ENCODE data around the gene SNCA. TPM values are rescaled to one million over a fixed set of nuclear protein-coding genes. Genes with fewer than 3 reads are reported as not detected.

The SNCA gene
- total RNA-seq, 2 experiments from 2014 or later, result 11.6 to 12.2 TPM

- Mint-ChIP-seq H3K36me3 (ENCODE audit: low read depth) (no peaks in the 10 kb centered on the region), H3K4me3 (no peak overlapping the region), H3K27ac (no peak overlapping the region), H3K9me3 (no peaks in the 10 kb centered on the region), H3K4me1 (no peaks in the 10 kb centered on the region), H3K27me3 (peaks cover 2% of the 10 kb centered on the region)
- ChIA-PET CTCF (interaction anchor here (1.3 kb wide), 1 partner anchor 533 kb away, joined by 3 read pairs; no protein-coding TSS in a partner anchor), POLR2A (no interaction called here)
- no peak for DNase-seq
Observed at GRCh38 chr4:89759426-89759825, 77.5 kb downstream of the SNCA start.

GRCh38 chr4:89757154-89757719, 79.7 kb downstream of the SNCA start:
- CTCF ChIA-PET, result no interaction called here
- no peak for DNase-seq
- no peak overlapping the region for H3K4me3 Mint-ChIP-seq
- POLR2A ChIA-PET, result no interaction called here
- no peaks in the 10 kb centered on the region for H3K36me3 Mint-ChIP-seq (ENCODE audit: low read depth)
- no peak overlapping the region for H3K27ac Mint-ChIP-seq
- no peaks in the 10 kb centered on the region for H3K4me1 Mint-ChIP-seq
- no peaks in the 10 kb centered on the region for H3K9me3 Mint-ChIP-seq
- H3K27me3 Mint-ChIP-seq, result peaks cover 2% of the 10 kb centered on the region

GRCh38 chr4:89755220-89755619, 81.7 kb downstream of the SNCA start:
- no peak for DNase-seq
- ChIA-PET POLR2A (no interaction called here), CTCF (no interaction called here)
- Mint-ChIP-seq H3K27me3 (peaks cover 6% of the 10 kb centered on the region), H3K4me1 (no peaks in the 10 kb centered on the region), H3K4me3 (no peak overlapping the region), H3K36me3 (ENCODE audit: low read depth) (no peaks in the 10 kb centered on the region), H3K9me3 (no peaks in the 10 kb centered on the region), H3K27ac (no peak overlapping the region)

GRCh38 chr4:89754531-89754930, 82.4 kb downstream of the SNCA start:
- no peak overlapping the region for H3K27ac Mint-ChIP-seq
- H3K27me3 Mint-ChIP-seq, result peaks cover 4% of the 10 kb centered on the region
- H3K4me1 Mint-ChIP-seq, result no peaks in the 10 kb centered on the region
- no peaks in the 10 kb centered on the region for H3K36me3 Mint-ChIP-seq (ENCODE audit: low read depth)
- CTCF ChIA-PET, result no interaction called here
- no peak for DNase-seq
- no peaks in the 10 kb centered on the region for H3K9me3 Mint-ChIP-seq
- H3K4me3 Mint-ChIP-seq, result no peak overlapping the region
- POLR2A ChIA-PET, result no interaction called here

- CTCF ChIA-PET, result no interaction called here
- H3K9me3 Mint-ChIP-seq, result no peaks in the 10 kb centered on the region
- DNase-seq, result no peak
- no peak overlapping the region for H3K4me3 Mint-ChIP-seq
- no peaks in the 10 kb centered on the region for H3K4me1 Mint-ChIP-seq
- peaks cover 4% of the 10 kb centered on the region for H3K27me3 Mint-ChIP-seq
- no peak overlapping the region for H3K27ac Mint-ChIP-seq
- H3K36me3 Mint-ChIP-seq (ENCODE audit: low read depth), result no peaks in the 10 kb centered on the region
- POLR2A ChIA-PET, result no interaction called here
Observed at GRCh38 chr4:89753601-89754066, 83.3 kb downstream of the SNCA start.

- H3K9me3 Mint-ChIP-seq, result no peaks in the 10 kb centered on the region
- H3K4me1 Mint-ChIP-seq, result no peaks in the 10 kb centered on the region
- no peak for DNase-seq
- POLR2A ChIA-PET, result no interaction called here
- no peak overlapping the region for H3K4me3 Mint-ChIP-seq
- peaks cover 4% of the 10 kb centered on the region for H3K27me3 Mint-ChIP-seq
- CTCF ChIA-PET, result no interaction called here
- no peak overlapping the region for H3K27ac Mint-ChIP-seq
- no peaks in the 10 kb centered on the region for H3K36me3 Mint-ChIP-seq (ENCODE audit: low read depth)
Observed at GRCh38 chr4:89752932-89753598, 83.9 kb downstream of the SNCA start.

- H3K36me3 Mint-ChIP-seq (ENCODE audit: low read depth), result no peaks in the 10 kb centered on the region
- DNase-seq, result no peak
- no peaks in the 10 kb centered on the region for H3K9me3 Mint-ChIP-seq
- H3K27me3 Mint-ChIP-seq, result peaks cover 4% of the 10 kb centered on the region
- no peak overlapping the region for H3K27ac Mint-ChIP-seq
- POLR2A ChIA-PET, result no interaction called here
- no peak overlapping the region for H3K4me3 Mint-ChIP-seq
- no peaks in the 10 kb centered on the region for H3K4me1 Mint-ChIP-seq
- CTCF ChIA-PET, result no interaction called here
Observed at GRCh38 chr4:89751416-89751815, 85.5 kb downstream of the SNCA start.

GRCh38 chr4:89746377-89746776, 90.6 kb downstream of the SNCA start:
- Mint-ChIP-seq H3K27ac (no peak overlapping the region), H3K9me3 (no peaks in the 10 kb centered on the region), H3K4me1 (no peaks in the 10 kb centered on the region), H3K27me3 (peaks cover 2% of the 10 kb centered on the region), H3K36me3 (ENCODE audit: low read depth) (no peaks in the 10 kb centered on the region), H3K4me3 (no peak overlapping the region)
- no peak for DNase-seq
- ChIA-PET CTCF (no interaction called here), POLR2A (no interaction called here)

GRCh38 chr4:89745708-89746107, 91.3 kb downstream of the SNCA start:
- CTCF ChIA-PET, result no interaction called here
- POLR2A ChIA-PET, result no interaction called here
- Mint-ChIP-seq H3K36me3 (ENCODE audit: low read depth) (no peaks in the 10 kb centered on the region), H3K4me3 (no peak overlapping the region), H3K27ac (no peak overlapping the region), H3K9me3 (no peaks in the 10 kb centered on the region), H3K27me3 (peaks cover 2% of the 10 kb centered on the region), H3K4me1 (no peaks in the 10 kb centered on the region)
- no peak for DNase-seq

- H3K27ac Mint-ChIP-seq, result no peak overlapping the region
- CTCF ChIA-PET, result no interaction called here
- no peak for DNase-seq
- H3K36me3 Mint-ChIP-seq (ENCODE audit: low read depth), result no peaks in the 10 kb centered on the region
- H3K4me1 Mint-ChIP-seq, result no peaks in the 10 kb centered on the region
- no peak overlapping the region for H3K4me3 Mint-ChIP-seq
- POLR2A ChIA-PET, result no interaction called here
- no peaks in the 10 kb centered on the region for H3K27me3 Mint-ChIP-seq
- no peaks in the 10 kb centered on the region for H3K9me3 Mint-ChIP-seq
Observed at GRCh38 chr4:89744914-89745313, 92.0 kb downstream of the SNCA start.

- Mint-ChIP-seq H3K4me3 (no peak overlapping the region), H3K27me3 (no peaks in the 10 kb centered on the region), H3K9me3 (no peaks in the 10 kb centered on the region), H3K4me1 (no peaks in the 10 kb centered on the region), H3K36me3 (ENCODE audit: low read depth) (no peaks in the 10 kb centered on the region), H3K27ac (no peak overlapping the region)
- ChIA-PET POLR2A (no interaction called here), CTCF (no interaction called here)
- no peak for DNase-seq
Observed at GRCh38 chr4:89741768-89742167, 95.2 kb downstream of the SNCA start.

- Mint-ChIP-seq H3K4me3 (no peak overlapping the region), H3K9me3 (no peaks in the 10 kb centered on the region), H3K36me3 (ENCODE audit: low read depth) (no peaks in the 10 kb centered on the region), H3K27me3 (no peaks in the 10 kb centered on the region), H3K27ac (no peak overlapping the region), H3K4me1 (no peaks in the 10 kb centered on the region)
- no peak for DNase-seq
- CTCF ChIA-PET, result no interaction called here
- POLR2A ChIA-PET, result no interaction called here
Observed at GRCh38 chr4:89739311-89739988, 97.5 kb downstream of the SNCA start.

GRCh38 chr4:89737888-89738287, 99.1 kb downstream of the SNCA start:
- Mint-ChIP-seq H3K9me3 (no peaks in the 10 kb centered on the region), H3K27ac (no peak overlapping the region), H3K36me3 (ENCODE audit: low read depth) (no peaks in the 10 kb centered on the region), H3K4me3 (no peak overlapping the region), H3K27me3 (no peaks in the 10 kb centered on the region), H3K4me1 (no peaks in the 10 kb centered on the region)
- ChIA-PET POLR2A (no interaction called here), CTCF (no interaction called here)
- DNase-seq, result no peak

GRCh38 chr4:89733946-89734345, 103.0 kb downstream of the SNCA start:
- CTCF ChIA-PET, result no interaction called here
- no peaks in the 10 kb centered on the region for H3K27me3 Mint-ChIP-seq
- no peak for DNase-seq

More at GRCh38 chr4:89733946-89734345, 103.0 kb downstream of the SNCA start:
- POLR2A ChIA-PET, result no interaction called here
- H3K4me3 Mint-ChIP-seq, result no peak overlapping the region
- H3K27ac Mint-ChIP-seq, result no peak overlapping the region
- H3K9me3 Mint-ChIP-seq, result no peaks in the 10 kb centered on the region
- no peaks in the 10 kb centered on the region for H3K4me1 Mint-ChIP-seq
- H3K36me3 Mint-ChIP-seq (ENCODE audit: low read depth), result no peaks in the 10 kb centered on the region
